ENCODE measurements around the gene F2RL3. TPM values are rescaled to one million over a fixed set of nuclear protein-coding genes. Genes with fewer than 3 reads are reported as not detected.

Gene F2RL3
- total and polyA plus RNA-seq, 12 donors: 0.13 to 8.3 (median 1.3) TPM

GRCh38 chr19:16894080-16894479 is 5.3 kb downstream of the F2RL3 start:
- H3K9me3 ChIP-seq: no peaks in the 10 kb centered on the region
- peaks cover 0 to 26% (median 0%) of the 10 kb centered on the region in 7 donors for H3K27me3 ChIP-seq
- TF ChIP-seq, protein P1, sequence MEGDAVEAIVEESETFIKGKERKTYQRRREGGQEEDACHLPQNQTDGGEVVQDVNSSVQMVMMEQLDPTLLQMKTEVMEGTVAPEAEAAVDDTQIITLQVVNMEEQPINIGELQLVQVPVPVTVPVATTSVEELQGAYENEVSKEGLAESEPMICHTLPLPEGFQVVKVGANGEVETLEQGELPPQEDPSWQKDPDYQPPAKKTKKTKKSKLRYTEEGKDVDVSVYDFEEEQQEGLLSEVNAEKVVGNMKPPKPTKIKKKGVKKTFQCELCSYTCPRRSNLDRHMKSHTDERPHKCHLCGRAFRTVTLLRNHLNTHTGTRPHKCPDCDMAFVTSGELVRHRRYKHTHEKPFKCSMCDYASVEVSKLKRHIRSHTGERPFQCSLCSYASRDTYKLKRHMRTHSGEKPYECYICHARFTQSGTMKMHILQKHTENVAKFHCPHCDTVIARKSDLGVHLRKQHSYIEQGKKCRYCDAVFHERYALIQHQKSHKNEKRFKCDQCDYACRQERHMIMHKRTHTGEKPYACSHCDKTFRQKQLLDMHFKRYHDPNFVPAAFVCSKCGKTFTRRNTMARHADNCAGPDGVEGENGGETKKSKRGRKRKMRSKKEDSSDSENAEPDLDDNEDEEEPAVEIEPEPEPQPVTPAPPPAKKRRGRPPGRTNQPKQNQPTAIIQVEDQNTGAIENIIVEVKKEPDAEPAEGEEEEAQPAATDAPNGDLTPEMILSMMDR (IDR thresholded peaks at IDR 0.05): no peak
- H3K4me3 ChIP-seq: no peak overlapping the region
- DNase-seq: no peak
- peaks cover 0 to 40% (median 27%) of the 10 kb centered on the region in 9 donors for H3K4me1 ChIP-seq
- H3K27ac ChIP-seq: peak overlapping the region in 4 of 10 donors; percentile 5 to 48 (median 32)
- WGBS, 2 donors: 66 to 71% methylated on average over 7 of the region's 7 CpGs
- no peaks in the 10 kb centered on the region for H3K36me3 ChIP-seq
- no peak for ATAC-seq
- intact Hi-C loops (cut with DNase I): loop anchor here in 1 of 10 donors (10.0 kb wide), 1 partner anchor 59 kb away; no protein-coding TSS in a partner anchor

DNA sequence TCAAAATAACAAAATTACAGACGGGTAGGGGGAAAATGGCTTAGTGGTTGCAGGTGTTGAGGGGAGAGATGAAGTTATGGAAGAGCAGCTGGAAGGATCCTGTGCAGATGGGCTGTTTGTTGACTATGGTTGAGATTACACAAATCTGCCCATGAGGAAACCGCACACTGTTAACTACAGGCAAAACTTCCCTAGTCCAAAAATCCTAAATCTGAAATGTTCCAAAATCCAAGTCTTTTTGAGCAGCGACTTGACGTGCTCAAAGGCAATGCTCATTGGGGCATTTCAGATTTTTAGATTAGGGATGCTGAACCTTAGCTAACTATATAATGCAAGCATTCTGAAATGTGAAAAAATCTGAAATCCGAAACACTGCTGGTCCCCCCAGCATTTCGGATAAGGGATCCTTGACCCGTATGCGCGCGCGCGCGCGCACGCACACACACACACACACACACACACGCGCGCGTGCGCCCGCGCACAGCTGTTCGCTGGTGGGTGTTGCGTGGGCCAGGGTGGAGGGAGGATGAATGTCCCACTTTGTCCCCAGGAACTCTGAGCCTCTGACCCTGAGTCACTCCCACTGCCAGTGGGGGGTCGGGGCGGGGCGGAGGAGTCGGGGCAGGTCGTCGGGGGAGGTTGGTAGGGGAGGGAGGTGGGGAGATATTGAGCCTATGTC is 6.8 kb downstream of the F2RL3 start:
- Histone ChIP-seq H3K4me1 (peaks cover 0 to 34% (median 19%) of the 10 kb centered on the region in 9 donors), H3K4me3 (peak overlapping the region; percentile 8 to 76 (median 66)), H3K9me3 (no peaks in the 10 kb centered on the region), H3K27me3 (peaks cover 0 to 19% (median 0%) of the 10 kb centered on the region in 7 donors), H3K36me3 (no peaks in the 10 kb centered on the region), H3K27ac (peak overlapping the region in 6 of 10 donors; percentile 49 to 83 (median 80))
- DNase-seq (no peak), ATAC-seq (no peak)
- intact Hi-C loops (cut with DNase I): loop anchor here in 3 of 10 donors (5.0 to 10.0 kb wide), 3 partner anchors 61 to 123 kb away; partner anchors contain the start of gene SIN3B (in 1 of the 3)
- TF ChIP-seq, protein P1 (IDR thresholded peaks at IDR 0.05): no peak
- WGBS, 2 donors: 39 to 47% methylated on average over 30 of the region's 30 CpGs

- Histone ChIP-seq H3K27me3 (peaks cover 0 to 19% (median 0%) of the 10 kb centered on the region in 7 donors), H3K4me3 (peak overlapping the region; percentile 8 to 76 (median 66)), H3K4me1 (peaks cover 0 to 34% (median 19%) of the 10 kb centered on the region in 9 donors), H3K36me3 (no peaks in the 10 kb centered on the region), H3K9me3 (no peaks in the 10 kb centered on the region), H3K27ac (peak overlapping the region; percentile 49 to 89 (median 79))
- intact Hi-C loops (cut with DNase I): loop anchor here in 3 of 10 donors (5.0 to 10.0 kb wide), 3 partner anchors 62 to 124 kb away; partner anchors contain the start of gene SIN3B (in 1 of the 3)
- peak in 2 of 8 donors; percentile 0 to 6 for ATAC-seq
- WGBS, 2 donors: 1 to 3% methylated on average over 55 to 66 of the region's 66 CpGs
- TF ChIP-seq, protein P1 (IDR thresholded peaks at IDR 0.05): no peak
- DNase-seq: no peak
These were observed 7.6 kb downstream of the F2RL3 start for GRCh38 chr19:16896146-16897028.

Measured in heart right ventricle (tissue), 16 donors.